ENCODE measurements around the gene PPP2R5B. TPM values are rescaled to one million over a fixed set of nuclear protein-coding genes. Genes with fewer than 3 reads are reported as not detected.
A peak's percentile ranks its signal among the peaks of the same experiment; 100 is the strongest.
"Not testable (repeated sequence)": the region's sequence is repeated elsewhere in the genome, so short reads cannot be mapped to it uniquely, and the experiment has no call there.

PPP2R5B gene
- total and polyA plus RNA-seq, 5 experiments from 2014 or later: 4.7 to 16.0 (median 6.6) TPM

DNA sequence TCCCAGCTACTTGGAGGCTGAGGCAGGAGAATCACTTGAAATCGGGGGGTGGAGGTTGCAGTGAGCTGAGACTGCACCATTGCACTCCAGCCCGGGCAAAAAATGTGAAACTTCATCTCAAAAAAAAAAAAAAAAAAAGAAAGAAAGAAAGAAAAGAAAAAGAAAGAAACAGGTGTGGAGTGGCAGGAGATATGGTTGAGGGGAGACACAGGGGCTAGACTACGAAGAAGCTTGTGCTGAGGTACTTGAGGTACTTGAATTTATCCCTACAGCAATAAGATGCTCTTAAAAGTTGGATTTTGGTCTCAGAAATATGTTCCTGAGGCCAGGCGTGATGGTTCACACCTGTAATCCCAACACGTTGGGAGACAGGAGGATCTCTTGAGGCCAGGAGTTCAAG lies 49.6 kb downstream of the PPP2R5B start:
- H3K9me3 Mint-ChIP-seq: no peaks in the 10 kb centered on the region
- ATAC-seq: no peak
- no peaks in the 10 kb centered on the region for H3K36me3 Mint-ChIP-seq
- no peak overlapping the region for H3K4me3 Mint-ChIP-seq
- H3K27ac Mint-ChIP-seq: peak overlapping the region in 2 of 10 donors; percentile 39 to 46
- no peak for DNase-seq
- H3K4me1 Mint-ChIP-seq: peaks cover 0 to 28% (median 10%) of the 10 kb centered on the region in 4 donors
- peaks cover 0 to 6% (median 0%) of the 10 kb centered on the region in 5 donors for H3K27me3 Mint-ChIP-seq
- POLR2A ChIA-PET: no interaction called here

DNA sequence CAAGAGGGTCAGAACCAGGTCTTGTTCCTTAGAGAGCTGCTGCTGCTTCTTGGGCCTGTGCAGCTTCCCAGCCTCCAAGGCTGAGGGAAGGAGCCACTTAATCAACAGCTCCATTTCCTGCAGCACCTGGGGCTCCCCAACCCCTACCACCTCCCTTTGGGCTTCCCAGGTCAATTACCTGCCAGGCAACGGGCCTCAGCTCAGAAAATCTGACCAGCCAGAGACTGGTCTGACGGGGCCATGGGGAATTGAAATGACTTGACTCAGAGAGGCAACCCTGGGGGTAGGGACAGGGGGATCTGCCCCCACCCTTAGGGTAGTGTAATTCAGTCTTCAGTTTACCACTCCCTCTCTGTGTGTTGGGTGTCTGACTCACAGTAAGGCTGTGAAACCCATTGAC lies 52.2 kb downstream of the PPP2R5B start:
- Mint-ChIP-seq H3K4me1 (peaks cover 0 to 18% (median 3%) of the 10 kb centered on the region in 4 donors), H3K27me3 (peaks cover 0 to 7% (median 2%) of the 10 kb centered on the region in 5 donors), H3K4me3 (no peak overlapping the region), H3K9me3 (no peaks in the 10 kb centered on the region), H3K27ac (no peak overlapping the region), H3K36me3 (no peaks in the 10 kb centered on the region)
- ATAC-seq (no peak), DNase-seq (no peak)
- POLR2A ChIA-PET: no interaction called here

DNA sequence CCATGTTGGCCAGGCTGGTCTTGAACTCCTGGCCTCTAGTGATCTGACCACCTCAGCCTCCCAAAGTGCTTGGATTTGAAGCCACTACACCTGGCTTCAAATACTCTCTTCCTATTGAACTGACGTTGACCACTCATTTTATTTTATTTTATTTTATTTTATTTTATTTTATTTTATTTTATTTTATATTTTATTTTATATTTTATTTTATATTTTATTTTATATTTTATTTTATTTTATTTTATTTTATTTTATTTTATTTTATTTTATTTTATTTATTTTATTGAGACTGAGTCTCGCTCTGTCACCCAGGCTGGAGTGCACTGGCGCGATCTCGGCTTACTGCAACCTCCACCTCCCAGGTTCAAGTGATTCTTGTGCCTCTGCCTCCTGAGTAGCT lies 58.9 kb downstream of the PPP2R5B start:
- not testable (repeated sequence) for H3K4me3 Mint-ChIP-seq, H3K27ac Mint-ChIP-seq, DNase-seq, H3K9me3 Mint-ChIP-seq, ATAC-seq, H3K36me3 Mint-ChIP-seq
- POLR2A ChIA-PET: interaction anchor here (0.6 kb wide), 1 partner anchor 106 kb away, joined by 3 read pairs; no protein-coding TSS in a partner anchor
- Mint-ChIP-seq H3K27me3 (peaks cover 0 to 11% (median 8%) of the 10 kb centered on the region in 5 donors), H3K4me1 (peaks cover 0 to 12% (median 0%) of the 10 kb centered on the region in 4 donors)

Small RNAs within 50 kb of the gene (microRNA-seq; reads per million reads assigned to microRNA genes)
- gene MIR6749 (ENCODE audit: borderline microRNAs expressed) (1.0 reads per million), gene MIR6750 (ENCODE audit: borderline microRNAs expressed) (not detected)

Other genes starting within 250 kb of the PPP2R5B start
- under 1 TPM in 1 of 2 experiments, not detected in 1; 0.21 TPM for gene NRXN2, start 201.5 kb upstream of the PPP2R5B start, total RNA-seq
- gene NRXN2, start 201.5 kb upstream of the PPP2R5B start, polyA plus RNA-seq: not detected
- 100 to 1,000 TPM; 679 to 682 TPM for gene RASGRP2, start 180.5 kb upstream of the PPP2R5B start, total RNA-seq
- 100 to 1,000 TPM; 168 to 253 (median 185) TPM for gene RASGRP2, start 180.5 kb upstream of the PPP2R5B start, polyA plus RNA-seq
- gene PYGM, start 164.7 kb upstream of the PPP2R5B start, total RNA-seq: 10 to 100 TPM; 13.0 to 18.4 TPM
- under 1 TPM; 0.09 to 0.50 (median 0.49) TPM for gene PYGM, start 164.7 kb upstream of the PPP2R5B start, polyA plus RNA-seq
- 1,000 to 10,000 TPM; 1,030 to 1,057 TPM for gene SF1, start 146.1 kb upstream of the PPP2R5B start, total RNA-seq
- 100 to 1,000 TPM in 1 of 3 donors, 10 to 100 TPM in 2; 87.0 to 138 (median 96.6) TPM for gene SF1, start 146.1 kb upstream of the PPP2R5B start, polyA plus RNA-seq
- 100 to 1,000 TPM; 128 to 135 TPM for gene MAP4K2, start 121.5 kb upstream of the PPP2R5B start, total RNA-seq
- 10 to 100 TPM; 26.6 to 55.5 (median 30.3) TPM for gene MAP4K2, start 121.5 kb upstream of the PPP2R5B start, polyA plus RNA-seq
- gene MEN1, start 114.1 kb upstream of the PPP2R5B start, total RNA-seq: 10 to 100 TPM; 50.7 to 54.1 TPM
- gene MEN1, start 114.1 kb upstream of the PPP2R5B start, polyA plus RNA-seq: 10 to 100 TPM; 22.1 to 57.4 (median 36.1) TPM
- 10 to 100 TPM in 1 of 2 experiments, 1 to 10 TPM in 1; 9.0 to 10.3 TPM for gene CDC42BPG, start 80.0 kb upstream of the PPP2R5B start, total RNA-seq
- under 1 TPM; 0.09 to 0.38 (median 0.13) TPM for gene CDC42BPG, start 80.0 kb upstream of the PPP2R5B start, polyA plus RNA-seq
- gene EHD1, start 46.1 kb upstream of the PPP2R5B start, total RNA-seq: 100 to 1,000 TPM; 217 to 226 TPM
- 100 to 1,000 TPM; 137 to 164 (median 154) TPM for gene EHD1, start 46.1 kb upstream of the PPP2R5B start, polyA plus RNA-seq
- gene ATG2A, start 7.5 kb upstream of the PPP2R5B start, total RNA-seq: 10 to 100 TPM; 39.5 to 41.4 TPM
- gene ATG2A, start 7.5 kb upstream of the PPP2R5B start, polyA plus RNA-seq: 1 to 10 TPM; 3.4 to 4.2 (median 3.6) TPM
- under 1 TPM; 0.55 to 0.69 TPM for gene GPHA2, start 11.2 kb downstream of the PPP2R5B start, total RNA-seq
- not detected for gene GPHA2, start 11.2 kb downstream of the PPP2R5B start, polyA plus RNA-seq
- 1 to 10 TPM; 1.9 to 2.4 TPM for gene MAJIN, start 47.4 kb downstream of the PPP2R5B start, total RNA-seq
- under 1 TPM in 2 of 3 donors, not detected in 1; 0.48 to 0.84 TPM for gene MAJIN, start 47.4 kb downstream of the PPP2R5B start, polyA plus RNA-seq
- not detected for gene BATF2, start 72.3 kb downstream of the PPP2R5B start, total RNA-seq
- not detected for gene BATF2, start 72.3 kb downstream of the PPP2R5B start, polyA plus RNA-seq
- 10 to 100 TPM; 37.0 to 38.4 TPM for gene ARL2, start 89.5 kb downstream of the PPP2R5B start, total RNA-seq
- 100 to 1,000 TPM; 108 to 135 (median 122) TPM for gene ARL2, start 89.5 kb downstream of the PPP2R5B start, polyA plus RNA-seq
- 10 to 100 TPM; 27.3 to 29.6 TPM for gene SNX15, start 102.8 kb downstream of the PPP2R5B start, total RNA-seq
- gene SNX15, start 102.8 kb downstream of the PPP2R5B start, polyA plus RNA-seq: 10 to 100 TPM; 10.5 to 11.9 (median 11.9) TPM
- 1 to 10 TPM; 6.7 to 9.4 TPM for gene SAC3D1, start 116.5 kb downstream of the PPP2R5B start, total RNA-seq
- gene SAC3D1, start 116.5 kb downstream of the PPP2R5B start, polyA plus RNA-seq: 10 to 100 TPM in 2 of 3 donors, 1 to 10 TPM in 1; 6.7 to 13.9 (median 10.7) TPM
- 10 to 100 TPM; 30.1 to 33.9 TPM for gene NAALADL1, start 133.9 kb downstream of the PPP2R5B start, total RNA-seq
- gene NAALADL1, start 133.9 kb downstream of the PPP2R5B start, polyA plus RNA-seq: 10 to 100 TPM; 14.0 to 22.2 (median 14.3) TPM
- 1 to 10 TPM in 1 of 2 experiments, under 1 TPM in 1; 0.60 to 1.0 TPM for gene CDCA5, start 159.4 kb downstream of the PPP2R5B start, total RNA-seq
- under 1 TPM; 0.22 to 0.90 (median 0.35) TPM for gene CDCA5, start 159.4 kb downstream of the PPP2R5B start, polyA plus RNA-seq
- gene ZFPL1, start 159.5 kb downstream of the PPP2R5B start, total RNA-seq: 10 to 100 TPM; 49.4 to 50.5 TPM
- gene ZFPL1, start 159.5 kb downstream of the PPP2R5B start, polyA plus RNA-seq: 10 to 100 TPM; 21.5 to 33.1 (median 24.9) TPM
- 100 to 1,000 TPM; 258 to 274 TPM for gene VPS51, start 171.5 kb downstream of the PPP2R5B start, total RNA-seq
- gene VPS51, start 171.5 kb downstream of the PPP2R5B start, polyA plus RNA-seq: 100 to 1,000 TPM in 2 of 3 donors, 10 to 100 TPM in 1; 70.2 to 111 (median 106) TPM
- gene TM7SF2, start 187.2 kb downstream of the PPP2R5B start, total RNA-seq: 10 to 100 TPM; 29.0 to 29.2 TPM
- gene TM7SF2, start 187.2 kb downstream of the PPP2R5B start, polyA plus RNA-seq: 10 to 100 TPM; 17.4 to 22.6 (median 21.2) TPM
- gene ZNHIT2, start 193.0 kb downstream of the PPP2R5B start, total RNA-seq: 10 to 100 TPM; 16.6 to 17.9 TPM
- gene ZNHIT2, start 193.0 kb downstream of the PPP2R5B start, polyA plus RNA-seq: 10 to 100 TPM; 24.3 to 33.1 (median 29.8) TPM
- gene FAU, start 197.4 kb downstream of the PPP2R5B start, total RNA-seq: 1,000 to 10,000 TPM; 1,487 to 1,501 TPM
- gene FAU, start 197.4 kb downstream of the PPP2R5B start, polyA plus RNA-seq: 1,000 to 10,000 TPM; 1,097 to 1,366 (median 1,350) TPM
- gene MRPL49, start 197.6 kb downstream of the PPP2R5B start, total RNA-seq: 10 to 100 TPM; 76.0 to 76.2 TPM
- 10 to 100 TPM; 78.9 to 96.9 (median 90.1) TPM for gene MRPL49, start 197.6 kb downstream of the PPP2R5B start, polyA plus RNA-seq
- gene SYVN1, start 209.8 kb downstream of the PPP2R5B start, total RNA-seq: 10 to 100 TPM; 61.9 to 65.2 TPM
- 10 to 100 TPM in 1 of 3 donors, 1 to 10 TPM in 2; 7.9 to 10.6 (median 8.2) TPM for gene SYVN1, start 209.8 kb downstream of the PPP2R5B start, polyA plus RNA-seq
- not detected for gene SPDYC, start 245.5 kb downstream of the PPP2R5B start, total RNA-seq
- not detected for gene SPDYC, start 245.5 kb downstream of the PPP2R5B start, polyA plus RNA-seq